Measurements from ENCODE around the gene CCBE1.

DNA sequence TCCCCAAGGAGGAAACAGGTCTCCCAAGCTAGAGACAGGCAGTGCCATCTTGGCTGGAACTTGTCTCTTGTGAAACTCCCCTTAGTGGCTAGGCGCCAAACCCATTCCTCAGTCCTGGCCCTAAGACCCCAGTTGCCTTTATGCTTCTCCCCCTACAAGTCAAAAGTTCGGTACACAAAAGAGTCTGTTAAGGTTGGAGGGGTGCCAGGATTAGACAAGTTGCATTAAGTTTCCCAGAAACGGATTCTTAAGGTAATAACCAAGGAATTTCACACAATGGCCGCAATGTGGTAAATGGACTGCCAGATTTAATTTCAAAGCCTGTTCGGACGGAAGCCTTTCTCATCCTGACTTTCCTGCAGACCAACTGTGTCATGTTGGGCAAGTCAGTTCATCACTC is 80.7 kb downstream of the CCBE1 start:
- no peak for TF ChIP-seq SP1 (IDR thresholded peaks at IDR 0.05)
- no peak for TF ChIP-seq BHLHE40 (IDR thresholded peaks at IDR 0.05; ENCODE audit: borderline replicate concordance)
- no peak for TF ChIP-seq HDGF (IDR thresholded peaks at IDR 0.05; ENCODE audit: borderline replicate concordance)
- TF ChIP-seq ZNF384 (IDR thresholded peaks at IDR 0.05) = no peak
- TF ChIP-seq LEF1 (IDR thresholded peaks at IDR 0.05; ENCODE audit: borderline replicate concordance) = no peak
- TF ChIP-seq L3MBTL2 (conservative IDR thresholded peaks at IDR 0.05) = no peak
- TF ChIP-seq SUZ12 (IDR thresholded peaks at IDR 0.05) = no peak
- no peak for TF ChIP-seq FOXM1 (IDR thresholded peaks at IDR 0.05; ENCODE audit: borderline replicate concordance)
- TF ChIP-seq FOXA1 (IDR thresholded peaks at IDR 0.05) = no peak
- no peak for TF ChIP-seq CTBP1 (IDR thresholded peaks at IDR 0.05; ENCODE audit: borderline replicate concordance)

Data from HEK293T (cell line).